GM18517 (cell line): Measurements from ENCODE around the gene TGFA.

ENCODE experiments used
- ATAC-seq: cut with Tn5 transposase; IDR thresholded peaks from one replicate; pipeline ENCODE4 v1.9.1; 2021; ENCODE audit warnings: mild to moderate bottlenecking, moderate library complexity; ENCODE audit not compliant: unreplicated experiment

Gene TGFA

DNA sequence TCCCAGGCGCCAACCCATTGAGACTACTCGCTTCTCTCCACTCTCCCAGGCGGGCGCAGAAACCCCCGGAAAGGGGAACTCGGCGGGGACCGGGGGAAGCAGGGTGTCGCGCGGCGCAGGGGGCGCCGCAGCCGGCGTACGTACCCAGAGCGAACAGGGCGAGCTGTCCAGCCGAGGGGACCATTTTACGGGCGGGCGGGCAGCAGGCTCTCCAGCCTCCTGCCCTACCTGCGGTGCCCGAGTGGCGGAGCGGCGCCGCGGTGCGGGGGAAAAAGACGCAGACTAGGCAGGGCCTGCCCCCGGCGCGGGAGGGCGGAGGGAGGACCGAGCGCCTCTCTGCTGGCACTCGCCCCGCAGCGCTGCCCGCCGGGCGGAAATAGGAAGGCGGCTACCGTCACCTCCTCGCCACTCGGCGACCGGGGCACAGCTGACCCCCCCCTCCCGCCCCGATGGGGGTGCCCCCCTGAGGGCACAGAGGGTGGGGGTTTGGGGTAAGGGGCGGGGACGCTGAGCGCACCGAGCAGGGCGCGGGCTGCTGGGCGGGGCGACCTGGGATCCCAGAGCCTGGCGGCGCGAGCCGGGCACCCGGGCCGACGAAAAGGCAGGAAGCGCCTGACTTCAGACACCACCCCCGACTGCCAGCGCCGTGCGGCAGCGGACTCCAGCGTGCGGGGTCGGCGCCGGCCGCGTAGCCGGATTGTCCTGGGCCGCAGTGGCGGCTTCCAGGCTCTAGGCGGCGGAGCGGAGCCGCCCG lies at the start of gene TGFA:
Gene TGFA, minus strand, starts transcription at position 243 of the 754 bp plus-strand sequence. Its CDS starts 59 bp downstream, at position 184.
- ATAC-seq: peak; percentile 51

DNA sequence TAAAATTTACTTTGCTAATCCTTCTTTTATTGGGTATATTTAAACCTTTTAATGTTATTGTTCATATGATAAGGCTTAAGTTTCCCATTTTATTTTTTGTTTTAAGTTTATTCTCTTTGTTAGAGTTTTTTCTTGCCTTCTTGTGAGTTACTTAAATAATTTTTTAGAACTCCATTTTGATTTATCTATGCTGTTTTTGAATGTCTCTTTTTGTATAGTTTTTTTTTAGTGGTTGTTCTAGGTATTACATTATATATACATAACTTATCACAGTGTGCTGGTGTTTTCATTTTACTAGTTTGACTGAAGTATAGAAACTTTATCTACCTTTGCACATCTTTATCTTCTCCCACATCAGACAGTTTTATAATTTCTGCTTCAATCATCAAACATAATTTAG lies 49.4 kb upstream of the TGFA start:
- ATAC-seq: no peak

DNA sequence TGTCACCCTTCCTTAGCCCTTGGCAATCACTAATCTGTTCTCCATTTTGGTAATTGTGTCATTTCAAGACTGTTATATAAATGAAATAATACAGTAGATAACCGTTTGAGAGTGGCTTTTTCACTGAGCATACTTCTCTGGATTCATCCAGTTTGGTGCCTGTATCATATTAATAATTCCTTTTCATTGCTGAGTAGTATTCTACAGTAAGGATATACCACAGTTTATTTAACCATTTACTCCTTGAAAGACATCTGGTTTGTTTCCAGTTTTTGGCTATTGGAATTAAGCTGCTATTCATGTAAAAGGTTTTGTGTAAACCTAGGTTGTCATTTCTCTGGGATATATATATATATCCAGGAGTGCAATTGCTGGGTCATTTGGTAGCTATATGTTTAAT lies 44.6 kb upstream of the TGFA start:
- no peak for ATAC-seq

DNA sequence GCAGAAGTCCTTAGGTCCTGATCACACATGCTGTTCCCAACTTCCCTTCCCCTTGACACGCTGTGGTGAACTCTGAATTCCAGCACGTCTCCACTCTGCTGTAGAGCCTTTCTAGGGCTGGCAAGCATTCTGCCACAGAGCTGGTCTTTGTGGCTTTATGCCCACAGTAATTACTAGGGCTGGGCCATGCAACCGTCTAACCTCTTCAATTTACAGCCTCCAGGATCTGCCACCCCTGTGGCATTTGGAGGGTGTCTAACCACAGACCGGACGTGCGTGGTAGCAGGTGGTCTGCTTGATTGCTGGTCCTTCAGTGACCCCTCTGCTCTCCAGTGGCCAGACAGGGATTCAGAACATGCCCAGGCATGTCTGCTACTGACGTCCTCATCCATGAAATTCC lies 43.1 kb upstream of the TGFA start:
- ATAC-seq: no peak

DNA sequence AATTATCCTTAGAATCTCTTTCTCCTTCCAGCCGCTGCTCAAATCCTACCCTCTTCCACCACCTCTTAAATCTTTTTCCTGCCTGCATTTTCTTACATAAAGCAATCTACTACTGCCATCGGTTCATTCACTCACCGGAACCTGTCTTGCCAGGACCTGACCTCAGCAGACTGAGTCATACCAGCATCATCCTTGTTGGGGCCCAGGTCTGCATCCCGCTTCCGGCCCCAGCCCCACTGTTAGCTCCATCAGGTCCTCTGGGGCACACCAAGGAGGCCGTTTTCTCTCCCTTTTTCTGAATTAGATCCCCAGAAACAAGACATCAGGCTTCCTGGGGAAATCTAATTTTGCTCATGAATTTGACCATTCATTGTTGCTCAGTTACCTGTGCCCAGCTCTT lies 42.7 kb upstream of the TGFA start:
- ATAC-seq: no peak

DNA sequence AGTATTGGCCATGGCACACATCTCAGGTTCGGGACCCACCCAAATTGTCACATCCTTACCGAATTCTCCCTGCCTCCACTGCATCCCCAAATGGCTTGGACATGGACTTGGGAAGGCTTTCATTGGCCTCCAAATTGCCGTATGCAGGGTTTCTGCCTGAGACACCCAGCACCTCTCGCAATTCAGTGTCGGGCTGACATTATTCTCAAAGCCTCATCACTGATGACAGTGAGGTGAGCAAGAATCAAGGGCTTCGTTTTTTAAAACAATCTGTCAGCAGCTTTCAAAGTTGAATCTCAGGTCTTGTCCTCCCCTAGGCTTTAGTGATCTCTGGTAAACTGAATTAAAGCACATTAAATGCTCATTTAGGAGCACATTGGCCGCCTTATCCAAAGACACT lies 29.5 kb upstream of the TGFA start:
- ATAC-seq: no peak

DNA sequence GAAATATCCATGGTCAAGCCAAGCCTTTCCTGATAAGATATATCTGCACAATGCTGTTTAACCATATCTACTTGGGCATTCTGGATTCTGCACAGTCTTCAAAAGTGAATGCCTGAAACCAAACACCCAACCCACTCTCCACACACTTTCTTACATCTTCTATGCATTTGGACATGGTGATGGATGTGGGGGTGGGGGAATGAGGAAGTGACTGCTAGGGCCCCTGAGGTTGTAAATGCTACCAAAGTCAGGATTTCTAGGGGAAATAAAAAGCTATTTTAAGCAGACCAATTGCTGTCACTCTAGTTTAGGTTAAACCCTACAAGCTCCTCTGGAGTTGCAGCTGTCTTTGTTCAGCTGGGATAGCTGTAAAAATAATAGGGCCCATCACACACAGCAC lies 26.7 kb upstream of the TGFA start:
- no peak for ATAC-seq

DNA sequence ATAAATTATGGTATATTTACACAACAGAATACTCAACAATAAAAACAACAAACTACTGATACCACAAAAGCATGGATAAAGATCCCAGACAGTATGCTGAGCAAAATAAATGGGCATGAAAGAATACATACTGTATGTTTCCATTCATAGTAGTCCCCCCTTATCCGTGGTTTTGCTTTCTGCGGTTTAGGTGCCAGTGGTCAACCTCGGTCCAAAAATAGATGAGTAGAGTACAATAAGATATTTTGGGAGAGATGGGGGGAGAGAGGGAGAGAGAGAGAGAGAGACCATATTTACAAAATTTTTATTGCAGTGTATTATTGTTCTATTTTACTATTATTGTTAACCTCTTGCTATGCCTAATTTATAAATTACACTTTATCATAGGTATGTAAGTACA lies 21.0 kb upstream of the TGFA start:
- ATAC-seq: no peak

DNA sequence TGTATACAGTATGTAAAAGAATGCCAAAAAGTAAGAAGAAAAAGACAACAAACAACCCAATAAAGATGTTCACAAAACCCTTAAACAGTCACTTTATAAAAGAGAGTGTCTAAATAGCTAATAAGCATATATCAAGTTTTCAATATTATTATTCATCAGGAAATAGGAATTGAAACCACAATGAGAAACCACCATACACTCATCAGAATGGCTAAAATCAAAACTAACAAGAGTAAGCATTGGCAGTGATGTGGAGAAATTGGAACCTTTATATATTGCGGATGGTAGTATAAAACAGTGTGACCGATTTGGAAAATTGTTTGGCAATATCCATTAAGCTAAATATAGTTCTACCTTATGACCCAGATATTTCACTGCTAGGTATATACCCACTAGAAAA lies 20.5 kb upstream of the TGFA start:
- ATAC-seq: no peak

DNA sequence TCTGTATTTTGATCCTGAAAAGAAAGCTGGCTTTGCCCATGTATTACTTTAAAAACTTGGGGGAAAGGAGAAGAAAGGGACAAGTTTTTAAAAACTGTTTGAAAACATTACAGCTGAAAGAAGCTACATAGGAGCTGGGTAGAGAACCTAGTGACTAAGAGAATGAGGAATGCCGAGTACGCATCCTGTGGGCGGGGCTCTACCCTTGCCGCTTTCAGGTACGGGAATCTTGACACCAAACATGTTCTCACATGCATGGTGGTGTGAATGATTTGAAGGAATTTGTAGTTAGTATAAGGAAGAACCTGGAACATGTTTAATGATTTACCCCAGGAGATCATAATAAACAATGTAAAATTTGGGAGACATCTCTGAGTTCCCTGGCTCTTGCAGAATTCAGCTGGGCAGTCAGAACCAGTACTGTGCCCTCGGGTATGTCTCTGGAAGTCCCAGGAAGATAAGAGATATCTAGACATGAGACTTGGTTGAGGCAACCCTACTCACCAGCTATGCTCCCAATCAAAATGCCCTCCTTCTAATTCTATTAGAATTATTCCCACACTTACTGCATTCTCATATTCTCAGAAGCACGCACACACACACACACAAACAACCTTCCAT lies 16.5 kb upstream of the TGFA start:
- ATAC-seq: no peak

DNA sequence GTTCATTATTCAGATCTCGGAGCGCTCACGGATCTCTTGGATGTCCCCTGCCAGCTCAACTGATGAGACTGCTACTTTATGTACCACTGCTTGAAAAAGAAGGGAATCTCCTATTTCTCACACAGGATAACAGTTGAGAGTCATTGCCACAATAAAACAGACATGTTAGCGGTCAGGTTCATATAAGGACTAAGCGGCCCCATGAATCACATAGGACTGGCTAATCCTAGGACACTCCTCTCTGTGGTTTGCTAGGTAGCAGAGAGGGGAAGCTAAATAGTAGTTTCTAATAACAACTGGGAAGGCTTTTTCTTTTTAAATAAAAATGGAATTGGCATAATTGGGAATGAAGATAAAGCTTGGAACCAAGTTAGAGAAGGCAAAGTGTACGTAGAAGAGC lies 15.9 kb upstream of the TGFA start:
- ATAC-seq: no peak

DNA sequence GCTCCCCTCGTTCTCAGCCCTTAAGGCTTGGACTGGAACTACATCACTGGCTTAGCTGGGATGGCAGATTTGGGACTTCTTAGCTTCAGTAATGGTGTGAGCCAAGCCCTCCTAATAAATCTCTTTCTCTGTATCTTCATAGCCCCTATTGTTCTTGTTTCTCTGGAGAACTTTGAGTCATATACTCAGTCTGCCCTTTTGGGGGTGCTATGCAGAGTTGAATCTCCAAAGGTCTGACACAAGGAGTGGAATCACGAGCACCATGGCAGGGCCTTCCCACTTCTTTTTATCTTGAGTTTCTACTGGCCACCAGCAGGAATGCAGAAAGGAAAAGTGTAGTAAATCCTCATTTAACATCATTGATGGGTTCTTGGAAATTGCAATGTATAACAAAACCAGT lies 13.3 kb upstream of the TGFA start:
- ATAC-seq: no peak

DNA sequence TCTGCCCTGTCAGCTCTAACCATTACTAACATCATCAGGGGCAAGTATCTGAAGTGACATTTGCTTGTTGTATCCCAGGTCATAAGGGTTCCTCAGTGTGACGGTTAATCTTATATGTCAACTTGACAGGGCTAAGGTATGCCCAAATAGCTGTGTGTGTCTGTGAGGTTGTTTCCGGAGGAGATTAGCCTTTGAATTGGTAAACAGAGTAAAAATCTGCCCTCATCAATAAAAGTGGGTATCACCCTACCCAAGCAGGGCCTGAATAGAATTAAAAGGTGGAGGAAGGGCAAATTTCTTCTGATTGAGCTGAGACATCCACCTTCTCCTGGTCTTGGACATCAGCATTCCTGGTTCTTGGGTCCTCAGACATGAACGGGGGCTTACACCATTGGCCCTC lies 12.8 kb upstream of the TGFA start:
- no peak for ATAC-seq

DNA sequence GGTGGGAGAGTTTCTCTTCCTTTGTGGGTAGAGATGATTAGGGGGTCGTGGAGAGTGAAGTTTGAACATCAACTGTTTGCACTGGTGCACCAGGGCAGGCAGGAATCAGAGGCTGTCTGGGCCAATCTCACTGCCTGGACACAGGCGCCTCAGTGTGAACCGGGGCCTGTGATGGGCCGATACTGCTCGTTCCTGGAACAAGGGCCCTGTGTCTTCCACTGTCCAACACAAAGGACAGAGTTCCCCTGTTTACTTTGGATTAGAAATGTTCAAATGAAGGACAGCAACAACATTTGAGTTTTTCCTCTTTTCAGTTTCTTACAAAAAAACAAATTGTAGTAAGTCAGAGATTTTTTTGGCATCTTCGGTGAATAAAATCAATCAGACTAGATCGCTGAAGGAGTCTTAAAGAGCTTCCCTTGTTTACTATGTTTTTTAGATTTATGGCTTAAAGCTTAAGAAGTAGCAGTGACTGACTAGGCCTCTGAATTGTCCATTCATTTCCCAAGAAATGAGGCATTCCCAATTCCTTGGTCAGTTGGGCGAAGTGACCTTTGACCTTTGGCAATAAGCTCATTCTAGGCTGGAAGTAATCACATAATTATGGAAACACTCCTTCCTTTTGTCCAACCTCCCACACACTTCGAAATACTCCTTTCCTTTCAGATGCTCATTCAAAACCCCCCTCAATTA lies 11.6 kb upstream of the TGFA start:
- ATAC-seq: no peak

DNA sequence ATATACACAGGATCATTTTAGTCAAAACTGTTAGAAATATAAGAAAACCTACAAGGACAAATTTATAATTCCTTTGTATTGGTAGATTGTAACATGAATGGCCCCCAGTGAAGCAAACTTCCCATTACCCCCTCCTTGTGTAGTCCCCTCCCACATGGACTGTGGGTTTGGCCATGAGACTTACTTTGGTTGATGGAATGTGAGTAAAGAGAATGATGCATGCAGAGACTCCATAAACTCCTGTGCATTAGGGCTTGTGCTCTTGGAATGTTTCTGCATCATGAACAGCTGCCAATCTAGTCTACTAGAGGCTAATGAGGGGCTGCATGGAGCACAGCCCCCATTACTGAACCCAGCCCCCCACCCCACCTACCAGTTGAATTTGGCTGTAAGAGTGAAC lies 8.3 kb upstream of the TGFA start:
- ATAC-seq: no peak

DNA sequence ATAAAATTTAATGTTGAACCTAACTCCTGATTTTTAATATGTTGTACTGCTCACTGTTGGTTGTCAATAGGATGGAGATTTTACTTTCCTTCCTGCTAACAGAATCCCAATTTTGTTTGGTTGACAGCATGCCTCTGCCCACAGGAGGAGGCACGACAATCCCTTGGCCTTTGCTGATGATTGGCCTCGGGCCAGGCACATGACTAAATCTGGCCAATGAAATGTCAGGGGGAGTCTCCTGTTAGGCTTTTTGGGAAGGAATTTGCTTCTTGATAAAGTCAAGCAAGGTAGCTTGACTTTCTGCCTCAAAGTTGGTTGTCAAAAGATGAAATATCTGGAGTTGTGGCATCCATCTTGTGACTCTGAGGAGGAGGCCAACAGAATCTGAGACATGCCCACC lies 6.8 kb upstream of the TGFA start:
- ATAC-seq: no peak

DNA sequence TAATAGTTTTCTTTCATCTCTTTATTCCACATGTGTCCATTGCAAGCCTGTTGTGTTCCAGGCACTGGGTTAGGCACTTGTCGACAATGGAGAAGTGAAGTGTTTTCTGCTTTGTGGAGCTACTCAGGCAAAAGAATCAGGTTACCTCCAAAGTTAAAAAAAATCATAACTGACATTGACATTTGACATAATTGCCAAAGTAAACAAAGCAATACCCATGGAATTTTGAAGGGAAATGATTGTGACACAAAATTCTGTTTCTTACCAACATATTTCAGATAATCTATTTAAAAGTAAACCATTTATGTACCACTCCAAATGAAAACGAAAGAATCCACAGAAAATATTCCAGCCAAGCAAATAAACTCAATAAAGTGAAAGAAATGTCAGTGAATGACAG lies 6.4 kb upstream of the TGFA start:
- ATAC-seq: no peak

DNA sequence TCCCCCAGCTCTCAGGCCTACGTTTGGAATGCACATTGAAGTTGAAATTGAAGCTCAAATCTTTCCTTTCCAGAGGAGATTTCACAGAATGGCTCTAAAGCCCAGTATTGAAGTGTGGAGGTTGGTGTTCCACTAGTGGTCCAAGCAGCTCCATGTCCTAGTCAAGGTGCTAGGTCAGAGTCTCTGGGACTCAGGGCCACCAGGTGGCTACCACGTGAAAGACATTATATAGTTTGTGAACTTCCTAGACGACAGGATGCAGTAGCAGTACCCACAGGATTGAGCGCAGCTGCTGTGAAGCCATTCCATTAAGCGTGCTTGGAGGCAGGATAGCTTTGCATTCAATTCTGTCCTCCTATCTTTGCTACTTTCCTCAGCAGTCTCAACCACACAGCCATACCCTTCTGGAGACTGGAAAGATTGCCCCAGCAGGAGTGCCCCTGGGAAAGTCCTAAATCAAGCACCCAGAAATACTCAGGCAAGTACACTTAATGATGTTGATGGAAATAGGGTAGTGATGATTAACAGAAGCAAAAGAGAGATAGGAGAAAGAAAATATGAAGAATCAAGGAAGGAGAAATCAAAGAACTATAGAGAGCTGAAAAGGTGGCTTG lies 4.7 kb upstream of the TGFA start:
- ATAC-seq: no peak

DNA sequence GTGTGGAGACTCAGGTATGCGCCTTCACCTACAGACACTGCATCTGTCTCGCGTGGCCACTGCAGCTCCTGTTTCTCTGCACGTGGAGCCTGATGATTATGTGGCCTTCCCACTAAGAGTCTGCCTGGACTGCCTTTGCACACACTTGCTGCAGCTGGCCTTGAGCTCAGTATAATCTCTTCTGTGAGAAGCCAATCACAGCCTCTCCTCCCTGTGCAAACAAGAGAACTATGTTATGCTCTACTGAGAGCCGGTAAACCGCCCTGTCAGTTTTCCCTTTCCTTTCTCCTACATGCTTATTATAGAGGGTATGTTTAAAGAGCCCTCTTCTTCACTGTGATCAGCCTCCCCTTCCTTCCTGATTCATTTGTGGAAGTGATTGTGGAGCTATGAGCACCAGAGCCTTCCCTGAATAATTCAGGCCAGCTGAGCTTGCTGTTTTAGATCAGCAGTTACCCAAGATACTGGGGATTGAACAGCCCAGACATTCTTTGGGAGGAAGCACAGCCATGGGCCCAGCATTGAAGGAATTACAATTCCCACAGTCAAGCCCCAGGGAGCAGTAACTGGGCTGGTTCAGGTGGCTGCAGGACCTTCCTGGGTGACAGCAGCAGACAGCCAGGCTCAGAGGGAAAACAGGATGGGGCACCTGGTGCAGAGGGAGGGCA lies 3.7 kb upstream of the TGFA start:
- ATAC-seq: no peak

DNA sequence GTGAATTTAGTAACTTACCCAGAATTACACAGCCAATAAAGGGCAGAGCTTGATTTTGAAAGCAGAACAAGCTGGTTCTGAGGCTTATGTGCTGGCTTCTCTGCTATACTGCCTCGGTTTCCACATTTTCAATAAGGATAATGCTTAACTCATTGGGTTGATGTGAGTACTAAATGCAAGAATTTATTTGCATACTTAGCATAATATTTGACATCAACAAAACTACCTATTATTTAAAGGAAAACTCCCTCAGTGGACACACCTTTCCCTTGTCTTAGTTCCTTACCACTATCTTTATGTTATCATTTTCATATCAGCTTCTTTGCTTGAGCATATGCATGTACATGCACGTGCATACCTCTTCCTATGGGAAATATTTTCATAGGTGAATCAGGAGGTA lies 3.0 kb upstream of the TGFA start:
- no peak for ATAC-seq

DNA sequence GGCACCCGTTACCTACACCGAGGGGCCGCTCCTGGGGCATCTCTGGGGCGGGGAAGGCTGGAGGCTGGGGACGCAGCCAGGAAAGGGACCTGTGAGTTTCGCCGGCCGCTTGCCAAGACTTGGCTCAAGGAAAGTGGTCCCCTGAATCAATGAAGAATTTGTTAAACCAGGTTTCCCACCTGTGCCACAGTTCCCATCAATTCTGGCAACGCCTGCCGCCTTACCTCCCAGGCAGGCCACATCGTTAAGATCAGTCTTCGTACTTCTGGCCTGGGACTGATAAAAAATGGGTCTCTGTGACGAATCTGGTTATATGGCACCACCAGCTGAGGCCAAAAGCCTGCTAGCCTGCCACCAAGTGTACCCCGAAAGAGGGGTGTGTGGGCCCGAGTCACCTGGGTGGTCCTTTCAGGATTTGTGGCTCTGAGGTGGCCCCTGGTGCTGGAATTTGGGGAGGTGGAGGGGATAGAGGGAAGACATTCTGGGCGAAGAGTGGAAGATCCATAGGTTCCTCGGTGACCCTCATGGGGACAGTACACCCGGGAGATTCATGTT lies 789 bp upstream of the TGFA start:
- ATAC-seq: no peak
